ENCODE measurements around the gene ZNF438.

Gene ZNF438

GRCh38 chr10:31072451-31072850 is 40.8 kb upstream of the ZNF438 start:
- no peak overlapping the region for H3K4me2 ChIP-seq
- H4K20me1 ChIP-seq (ENCODE audit: insufficient read depth), result no peaks in the 10 kb centered on the region
- TF ChIP-seq CTCF (conservative IDR thresholded peaks at IDR 0.05; ENCODE audit: low read depth, low read length), result no peak
- no peaks in the 10 kb centered on the region for H3K4me1 ChIP-seq (ENCODE audit: low read depth, poor library complexity, severe bottlenecking)
- no peak overlapping the region for H3K9ac ChIP-seq
- H3K79me2 ChIP-seq (ENCODE audit: insufficient read depth, low read depth), result no peaks in the 10 kb centered on the region
- H3K27me3 ChIP-seq (ENCODE audit: insufficient read depth, low read depth), result no peaks in the 10 kb centered on the region
- no peaks in the 10 kb centered on the region for H3K36me3 ChIP-seq (ENCODE audit: insufficient read depth)
- no peak overlapping the region for H3K4me3 ChIP-seq (IDR thresholded peaks at IDR 0.05; ENCODE audit: insufficient read depth, low read depth, low read length)
- no peak overlapping the region for H3K27ac ChIP-seq
- H2AFZ ChIP-seq (ENCODE audit: low read depth), result no peak overlapping the region

GRCh38 chr10:31071232-31072005 is 39.8 kb upstream of the ZNF438 start:
- no peaks in the 10 kb centered on the region for H3K79me2 ChIP-seq (ENCODE audit: insufficient read depth, low read depth)

GRCh38 chr10:31070691-31071090 is 39.0 kb upstream of the ZNF438 start:
- H3K27ac ChIP-seq, result no peak overlapping the region
- H3K4me3 ChIP-seq (IDR thresholded peaks at IDR 0.05; ENCODE audit: insufficient read depth, low read depth, low read length), result no peak overlapping the region
- TF ChIP-seq CTCF (conservative IDR thresholded peaks at IDR 0.05; ENCODE audit: low read depth, low read length), result no peak
- H3K36me3 ChIP-seq (ENCODE audit: insufficient read depth), result no peaks in the 10 kb centered on the region
- H3K4me2 ChIP-seq, result no peak overlapping the region
- H2AFZ ChIP-seq (ENCODE audit: low read depth), result no peak overlapping the region
- no peaks in the 10 kb centered on the region for H3K27me3 ChIP-seq (ENCODE audit: insufficient read depth, low read depth)
- no peaks in the 10 kb centered on the region for H4K20me1 ChIP-seq (ENCODE audit: insufficient read depth)
- no peaks in the 10 kb centered on the region for H3K79me2 ChIP-seq (ENCODE audit: insufficient read depth, low read depth)
- H3K9ac ChIP-seq, result no peak overlapping the region
- H3K4me1 ChIP-seq (ENCODE audit: low read depth, poor library complexity, severe bottlenecking), result no peaks in the 10 kb centered on the region

More at GRCh38 chr10:31071232-31072005, 39.8 kb upstream of the ZNF438 start:
- Histone ChIP-seq H3K4me3 (IDR thresholded peaks at IDR 0.05; ENCODE audit: insufficient read depth, low read depth, low read length) (no peak overlapping the region), H3K27me3 (ENCODE audit: insufficient read depth, low read depth) (no peaks in the 10 kb centered on the region), H3K9ac (no peak overlapping the region), H2AFZ (ENCODE audit: low read depth) (no peak overlapping the region), H3K27ac (no peak overlapping the region), H3K4me2 (no peak overlapping the region), H3K4me1 (ENCODE audit: low read depth, poor library complexity, severe bottlenecking) (no peaks in the 10 kb centered on the region), H4K20me1 (ENCODE audit: insufficient read depth) (no peaks in the 10 kb centered on the region), H3K36me3 (ENCODE audit: insufficient read depth) (no peaks in the 10 kb centered on the region)
- TF ChIP-seq CTCF (conservative IDR thresholded peaks at IDR 0.05; ENCODE audit: low read depth, low read length), result no peak

- no peak overlapping the region for H2AFZ ChIP-seq (ENCODE audit: low read depth)
- H3K36me3 ChIP-seq (ENCODE audit: insufficient read depth), result no peaks in the 10 kb centered on the region
- no peak overlapping the region for H3K4me2 ChIP-seq
- H3K27me3 ChIP-seq (ENCODE audit: insufficient read depth, low read depth), result no peaks in the 10 kb centered on the region
- H3K79me2 ChIP-seq (ENCODE audit: insufficient read depth, low read depth), result no peaks in the 10 kb centered on the region
- TF ChIP-seq CTCF (conservative IDR thresholded peaks at IDR 0.05; ENCODE audit: low read depth, low read length), result no peak
- no peak overlapping the region for H3K4me3 ChIP-seq (IDR thresholded peaks at IDR 0.05; ENCODE audit: insufficient read depth, low read depth, low read length)
- H3K27ac ChIP-seq, result no peak overlapping the region
- H4K20me1 ChIP-seq (ENCODE audit: insufficient read depth), result no peaks in the 10 kb centered on the region
- H3K9ac ChIP-seq, result no peak overlapping the region
- no peaks in the 10 kb centered on the region for H3K4me1 ChIP-seq (ENCODE audit: low read depth, poor library complexity, severe bottlenecking)
Observed at GRCh38 chr10:31070025-31070424, 38.4 kb upstream of the ZNF438 start.
